Peyer's patch (tissue), 4 donors: ENCODE results near the gene DDX10.

Source experiments
- POLR2A ChIP-seq, 2 donors: fragments of 450-650 bp; IDR thresholded peaks; one replicate each; pipeline ENCODE4 v1.5.1; 2017; ENCODE audit warnings: antibody characterized with exemption in 2 of 2, mild to moderate bottlenecking in 2 of 2, moderate library complexity in 2 of 2
- TF ChIP-seq, protein P1 (sequence below), 6 experiments: fragments of 450-650 bp in 4 of 6; fragments of 200-600 bp in 2 of 6; sonication (generic) in 1 of 6; IDR thresholded peaks; one replicate each; pipeline ENCODE4 v1.5.1; 2017 to 2019; ENCODE audit warnings: antibody characterized with exemption in 6 of 6, mild to moderate bottlenecking in 3 of 6, moderate library complexity in 1 of 6

GRCh38 chr11:108865406-108865805, 200.5 kb downstream of the DDX10 start:
- no peak for TF ChIP-seq POLR2A (IDR thresholded peaks at IDR 0.05)
- TF ChIP-seq, protein P1, sequence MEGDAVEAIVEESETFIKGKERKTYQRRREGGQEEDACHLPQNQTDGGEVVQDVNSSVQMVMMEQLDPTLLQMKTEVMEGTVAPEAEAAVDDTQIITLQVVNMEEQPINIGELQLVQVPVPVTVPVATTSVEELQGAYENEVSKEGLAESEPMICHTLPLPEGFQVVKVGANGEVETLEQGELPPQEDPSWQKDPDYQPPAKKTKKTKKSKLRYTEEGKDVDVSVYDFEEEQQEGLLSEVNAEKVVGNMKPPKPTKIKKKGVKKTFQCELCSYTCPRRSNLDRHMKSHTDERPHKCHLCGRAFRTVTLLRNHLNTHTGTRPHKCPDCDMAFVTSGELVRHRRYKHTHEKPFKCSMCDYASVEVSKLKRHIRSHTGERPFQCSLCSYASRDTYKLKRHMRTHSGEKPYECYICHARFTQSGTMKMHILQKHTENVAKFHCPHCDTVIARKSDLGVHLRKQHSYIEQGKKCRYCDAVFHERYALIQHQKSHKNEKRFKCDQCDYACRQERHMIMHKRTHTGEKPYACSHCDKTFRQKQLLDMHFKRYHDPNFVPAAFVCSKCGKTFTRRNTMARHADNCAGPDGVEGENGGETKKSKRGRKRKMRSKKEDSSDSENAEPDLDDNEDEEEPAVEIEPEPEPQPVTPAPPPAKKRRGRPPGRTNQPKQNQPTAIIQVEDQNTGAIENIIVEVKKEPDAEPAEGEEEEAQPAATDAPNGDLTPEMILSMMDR (IDR thresholded peaks at IDR 0.05), result no peak
